ENCODE data around the gene LSM7. TPM values are rescaled to one million over a fixed set of nuclear protein-coding genes. Genes with fewer than 3 reads are reported as not detected.

Gene LSM7
- total and polyA plus RNA-seq, 2 of the 13 experiments (the other 11 are each of a cell fraction or from before 2014, with no cell fraction given), result 140 to 205 TPM

DNA sequence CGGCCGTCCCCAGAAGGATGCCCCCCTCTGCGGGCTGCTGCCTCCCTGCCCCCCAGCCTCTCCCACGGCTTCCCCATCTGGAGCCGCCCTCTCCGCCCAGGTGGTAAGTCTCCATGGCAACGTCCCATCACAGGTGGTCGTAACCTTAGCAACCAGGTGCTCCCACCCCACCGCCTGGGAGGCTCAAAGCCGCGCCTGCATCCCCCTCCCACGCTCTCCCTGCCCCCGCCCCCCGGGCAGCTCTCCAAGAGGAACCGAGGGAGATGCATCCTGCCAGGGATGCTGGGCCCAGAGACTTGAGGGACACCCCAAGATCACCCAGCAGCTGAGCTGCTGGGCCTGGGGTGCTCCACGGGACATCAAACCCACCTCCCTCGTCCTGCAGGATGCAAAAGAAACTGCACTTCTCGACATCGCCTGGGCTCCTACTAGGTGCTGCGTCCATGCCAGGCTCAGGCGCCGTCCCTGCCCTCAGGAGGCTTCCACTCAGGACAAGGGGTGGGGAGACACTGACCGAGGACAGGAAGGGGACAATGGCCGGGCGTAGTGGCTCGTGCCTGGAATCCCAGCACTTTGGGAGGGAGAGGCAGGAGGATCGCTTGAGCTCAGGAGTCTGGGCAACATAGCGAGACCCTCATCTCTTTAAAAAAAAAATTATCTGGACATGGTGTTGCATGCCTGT is 15.4 kb downstream of the LSM7 start:
- intact Hi-C loops (cut with micrococcal nuclease; ENCODE audit: unreplicated experiment) (loop anchor here (10.0 kb wide), 2 partner anchors 78 to 302 kb away; partner anchors contain the start of genes PLEKHJ1 and SF3A2), in situ Hi-C loops (cut with HindIII; ENCODE audit: extremely low pct_ligation_motif_present, low pct_unique_long_range_greater_than_20kb) (loop anchor here (10.0 kb wide), 2 partner anchors 78 to 158 kb away; partner anchors contain the start of genes AP3D1, PLEKHJ1 and SF3A2)
- Histone ChIP-seq H3K79me2 (ENCODE audit: insufficient read depth, low read length) (no peaks in the 10 kb centered on the region), H3K27me3 (ENCODE audit: control insufficient read depth in 1 of 2, insufficient read depth in 2 of 2, low read length in 2 of 2) (peaks cover 10 to 24% of the 10 kb centered on the region in 2 experiments), H3K27ac (ENCODE audit: extremely low read length, insufficient read depth, low read length) (no peak overlapping the region), H3K4me1 (ENCODE audit: insufficient read depth, low read length) (peaks cover 37% of the 10 kb centered on the region), H2AFZ (ENCODE audit: low read length) (no peak overlapping the region), H3K9me3 (ENCODE audit: low read length) (peaks cover 9% of the 10 kb centered on the region), H3K4me3 (replicated peaks in 1 of 3; ENCODE audit: insufficient read depth in 1 of 3, low read depth in 2 of 3, low read length in 3 of 3) (no peak overlapping the region), H3K36me3 (replicated peaks in 1 of 2; ENCODE audit: control insufficient read depth in 1 of 2, insufficient read depth in 2 of 2, low read length in 2 of 2) (no peaks in the 10 kb centered on the region), H3K9ac (ENCODE audit: insufficient read depth, low read depth, low read length) (no peak overlapping the region), H4K20me1 (ENCODE audit: insufficient read depth, low read length) (no peaks in the 10 kb centered on the region), H3K4me2 (ENCODE audit: low read depth, low read length) (no peak overlapping the region)
- DNase-seq (ENCODE audit: low spot score) (no peak), ATAC-seq (no peak), FAIRE-seq (no peak)
- CTCF ChIA-PET (ENCODE audit: low intra/inter-chr PET ratio, low total read pairs), result interaction anchor here (0.8 kb wide), 1 partner anchor 78 kb away, joined by 3 read pairs; no protein-coding TSS in a partner anchor
- TF ChIP-seq ZNF775 (CRISPR knock-in tag; IDR thresholded peaks at IDR 0.05; ENCODE audit: borderline replicate concordance) (no peak), PRPF4 (IDR thresholded peaks at IDR 0.05; ENCODE audit: low read depth, low read length, poor library complexity, severe bottlenecking) (no peak), KAT7 (CRISPR knock-in tag; IDR thresholded peaks at IDR 0.05; ENCODE audit: borderline replicate concordance) (no peak), NR1H2 (CRISPR knock-in tag; IDR thresholded peaks at IDR 0.05; ENCODE audit: borderline replicate concordance, low read depth) (no peak), GMEB1 (CRISPR knock-in tag; IDR thresholded peaks at IDR 0.05; ENCODE audit: borderline replicate concordance) (no peak), HOXA9 (CRISPR knock-in tag; IDR thresholded peaks at IDR 0.05; ENCODE audit: borderline replicate concordance) (no peak), JARID2 (CRISPR knock-in tag; IDR thresholded peaks at IDR 0.05; ENCODE audit: insufficient replicate concordance) (no peak), PHF21A (CRISPR knock-in tag; IDR thresholded peaks at IDR 0.05) (no peak), MIXL1 (CRISPR knock-in tag; IDR thresholded peaks at IDR 0.05) (no peak)
- TF ChIP-seq, protein P1, sequence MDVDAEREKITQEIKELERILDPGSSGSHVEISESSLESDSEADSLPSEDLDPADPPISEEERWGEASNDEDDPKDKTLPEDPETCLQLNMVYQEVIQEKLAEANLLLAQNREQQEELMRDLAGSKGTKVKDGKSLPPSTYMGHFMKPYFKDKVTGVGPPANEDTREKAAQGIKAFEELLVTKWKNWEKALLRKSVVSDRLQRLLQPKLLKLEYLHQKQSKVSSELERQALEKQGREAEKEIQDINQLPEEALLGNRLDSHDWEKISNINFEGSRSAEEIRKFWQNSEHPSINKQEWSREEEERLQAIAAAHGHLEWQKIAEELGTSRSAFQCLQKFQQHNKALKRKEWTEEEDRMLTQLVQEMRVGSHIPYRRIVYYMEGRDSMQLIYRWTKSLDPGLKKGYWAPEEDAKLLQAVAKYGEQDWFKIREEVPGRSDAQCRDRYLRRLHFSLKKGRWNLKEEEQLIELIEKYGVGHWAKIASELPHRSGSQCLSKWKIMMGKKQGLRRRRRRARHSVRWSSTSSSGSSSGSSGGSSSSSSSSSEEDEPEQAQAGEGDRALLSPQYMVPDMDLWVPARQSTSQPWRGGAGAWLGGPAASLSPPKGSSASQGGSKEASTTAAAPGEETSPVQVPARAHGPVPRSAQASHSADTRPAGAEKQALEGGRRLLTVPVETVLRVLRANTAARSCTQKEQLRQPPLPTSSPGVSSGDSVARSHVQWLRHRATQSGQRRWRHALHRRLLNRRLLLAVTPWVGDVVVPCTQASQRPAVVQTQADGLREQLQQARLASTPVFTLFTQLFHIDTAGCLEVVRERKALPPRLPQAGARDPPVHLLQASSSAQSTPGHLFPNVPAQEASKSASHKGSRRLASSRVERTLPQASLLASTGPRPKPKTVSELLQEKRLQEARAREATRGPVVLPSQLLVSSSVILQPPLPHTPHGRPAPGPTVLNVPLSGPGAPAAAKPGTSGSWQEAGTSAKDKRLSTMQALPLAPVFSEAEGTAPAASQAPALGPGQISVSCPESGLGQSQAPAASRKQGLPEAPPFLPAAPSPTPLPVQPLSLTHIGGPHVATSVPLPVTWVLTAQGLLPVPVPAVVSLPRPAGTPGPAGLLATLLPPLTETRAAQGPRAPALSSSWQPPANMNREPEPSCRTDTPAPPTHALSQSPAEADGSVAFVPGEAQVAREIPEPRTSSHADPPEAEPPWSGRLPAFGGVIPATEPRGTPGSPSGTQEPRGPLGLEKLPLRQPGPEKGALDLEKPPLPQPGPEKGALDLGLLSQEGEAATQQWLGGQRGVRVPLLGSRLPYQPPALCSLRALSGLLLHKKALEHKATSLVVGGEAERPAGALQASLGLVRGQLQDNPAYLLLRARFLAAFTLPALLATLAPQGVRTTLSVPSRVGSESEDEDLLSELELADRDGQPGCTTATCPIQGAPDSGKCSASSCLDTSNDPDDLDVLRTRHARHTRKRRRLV (CRISPR knock-in tag; IDR thresholded peaks at IDR 0.05), result no peak
- POLR2A ChIA-PET, result no interaction called here
- BruUV-seq (replicated peaks), result no TSS peak
- WGBS (ENCODE audit: low lambda C conversion rate), result 56% methylated on average over 15 of the region's 28 CpGs

Measured in HepG2 (cell line).